Caki2 (cell line): ENCODE measurements around the gene PLEKHJ1. TPM values are rescaled to one million over a fixed set of nuclear protein-coding genes. Genes with fewer than 3 reads are reported as not detected.

ENCODE experiments used
- DNase-seq: peaks from one replicate; pipeline ENCODE4 v3.0.0-alpha.2; 2015; ENCODE audit warnings: low read depth
- in situ Hi-C: cut with HindIII; loops from 2 replicates; pipeline ENCODE4 v1.10.0; 2016; ENCODE audit warnings: low sequenced_read_pairs, low pct_unique_long_range_greater_than_20kb, mixed read lengths
- total RNA-seq: library from RNA; depleted of rRNA; stranded (reverse); fragments of >200 nt; shearing (Covaris generic); gene quantifications from 2 replicates; pipeline ENCODE4 v1.2.3, GENCODE V29; 2014; ENCODE audit warnings: low replicate concordance

Gene PLEKHJ1
- total RNA-seq, 1 experiment from 2014 or later = 55.9 TPM

GRCh38 chr19:2252055-2252796 is 16.1 kb upstream of the PLEKHJ1 start:
- DNase-seq = no peak
- in situ Hi-C loops = no loop called here

DNA sequence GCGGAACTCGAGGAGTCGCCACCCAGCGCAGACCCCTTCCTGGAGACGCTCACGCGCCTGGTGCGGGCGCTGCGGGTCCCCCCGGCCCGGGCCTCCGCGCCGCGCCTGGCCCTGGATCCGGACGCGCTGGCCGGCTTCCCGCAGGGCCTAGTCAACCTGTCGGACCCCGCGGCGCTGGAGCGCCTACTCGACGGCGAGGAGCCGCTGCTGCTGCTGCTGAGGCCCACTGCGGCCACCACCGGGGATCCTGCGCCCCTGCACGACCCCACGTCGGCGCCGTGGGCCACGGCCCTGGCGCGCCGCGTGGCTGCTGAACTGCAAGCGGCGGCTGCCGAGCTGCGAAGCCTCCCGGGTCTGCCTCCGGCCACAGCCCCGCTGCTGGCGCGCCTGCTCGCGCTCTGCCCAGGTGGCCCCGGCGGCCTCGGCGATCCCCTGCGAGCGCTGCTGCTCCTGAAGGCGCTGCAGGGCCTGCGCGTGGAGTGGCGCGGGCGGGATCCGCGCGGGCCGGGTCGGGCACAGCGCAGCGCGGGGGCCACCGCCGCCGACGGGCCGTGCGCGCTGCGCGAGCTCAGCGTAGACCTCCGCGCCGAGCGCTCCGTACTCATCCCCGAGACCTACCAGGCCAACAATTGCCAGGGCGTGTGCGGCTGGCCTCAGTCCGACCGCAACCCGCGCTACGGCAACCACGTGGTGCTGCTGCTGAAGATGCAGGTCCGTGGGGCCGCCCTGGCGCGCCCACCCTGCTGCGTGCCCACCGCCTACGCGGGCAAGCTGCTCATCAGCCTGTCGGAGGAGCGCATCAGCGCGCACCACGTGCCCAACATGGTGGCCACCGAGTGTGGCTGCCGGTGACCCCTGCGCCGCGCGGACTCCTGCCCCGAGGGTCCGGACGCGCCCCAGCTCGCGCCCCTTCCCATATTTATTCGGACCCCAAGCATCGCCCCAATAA is 15.3 kb upstream of the PLEKHJ1 start:
- in situ Hi-C loops = no loop called here

GRCh38 chr19:2250766-2251105 is 14.6 kb upstream of the PLEKHJ1 start:
- in situ Hi-C loops = no loop called here
- no peak for DNase-seq

More for the DNA sequence above, 15.3 kb upstream of the PLEKHJ1 start:
- DNase-seq = no peak

GRCh38 chr19:2249880-2250765 is 14.0 kb upstream of the PLEKHJ1 start:
- no peak for DNase-seq

GRCh38 chr19:2249010-2249866 is 13.1 kb upstream of the PLEKHJ1 start, which contains the start of gene AMH:
Gene AMH (plus strand): TSS chr19:2249323. CDS start chr19:2249333, 10 bp downstream.
- DNase-seq = no peak
- in situ Hi-C loops = no loop called here

More at GRCh38 chr19:2249880-2250765, 14.0 kb upstream of the PLEKHJ1 start:
- in situ Hi-C loops = no loop called here

GRCh38 chr19:2248136-2249009 is 12.2 kb upstream of the PLEKHJ1 start:
- DNase-seq = no peak
- in situ Hi-C loops = no loop called here

GRCh38 chr19:2247433-2248101 is 11.4 kb upstream of the PLEKHJ1 start:
- DNase-seq = no peak
- in situ Hi-C loops = no loop called here

- no peak for DNase-seq
Measured at GRCh38 chr19:2246801-2247361, 10.8 kb upstream of the PLEKHJ1 start.

GRCh38 chr19:2246014-2246620 is 10.0 kb upstream of the PLEKHJ1 start:
- in situ Hi-C loops = no loop called here
- no peak for DNase-seq

More at GRCh38 chr19:2246801-2247361, 10.8 kb upstream of the PLEKHJ1 start:
- in situ Hi-C loops = no loop called here

DNA sequence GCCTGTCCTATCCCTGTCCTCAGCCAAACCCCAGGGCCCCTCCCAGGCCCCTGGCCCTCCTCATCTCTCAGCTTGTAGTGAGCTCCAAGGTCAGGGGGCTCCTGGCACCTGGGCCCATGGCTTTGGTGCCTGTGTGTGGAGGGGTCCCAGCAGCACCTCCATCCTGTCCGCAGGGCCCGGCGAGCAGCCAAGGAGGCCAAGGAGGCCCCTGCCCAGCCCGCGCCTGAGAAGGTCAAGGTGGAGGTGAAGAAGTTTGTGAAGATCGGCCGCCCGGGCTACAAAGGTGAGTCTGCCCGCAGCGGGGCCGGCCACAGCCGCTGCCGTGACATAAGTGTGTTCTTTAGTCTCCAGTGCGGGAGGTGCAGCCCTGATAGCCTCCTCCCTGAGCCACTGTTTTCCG is 9.1 kb upstream of the PLEKHJ1 start:
- no peak for DNase-seq
- in situ Hi-C loops = no loop called here

GRCh38 chr19:2244486-2244885 is 8.4 kb upstream of the PLEKHJ1 start:
- DNase-seq = no peak
- in situ Hi-C loops = no loop called here

- in situ Hi-C loops = no loop called here
Measured at GRCh38 chr19:2244125-2244411, 7.9 kb upstream of the PLEKHJ1 start.

GRCh38 chr19:2243274-2244124 is 7.4 kb upstream of the PLEKHJ1 start:
- in situ Hi-C loops = no loop called here
- DNase-seq = no peak

More at GRCh38 chr19:2244125-2244411, 7.9 kb upstream of the PLEKHJ1 start:
- no peak for DNase-seq

GRCh38 chr19:2242816-2243215 is 6.7 kb upstream of the PLEKHJ1 start:
- in situ Hi-C loops = no loop called here
- DNase-seq = no peak

- no peak for DNase-seq
- in situ Hi-C loops = no loop called here
Measured at GRCh38 chr19:2242092-2242537, 6.0 kb upstream of the PLEKHJ1 start.
